ENCODE results near the gene AOAH.

The AOAH gene

DNA sequence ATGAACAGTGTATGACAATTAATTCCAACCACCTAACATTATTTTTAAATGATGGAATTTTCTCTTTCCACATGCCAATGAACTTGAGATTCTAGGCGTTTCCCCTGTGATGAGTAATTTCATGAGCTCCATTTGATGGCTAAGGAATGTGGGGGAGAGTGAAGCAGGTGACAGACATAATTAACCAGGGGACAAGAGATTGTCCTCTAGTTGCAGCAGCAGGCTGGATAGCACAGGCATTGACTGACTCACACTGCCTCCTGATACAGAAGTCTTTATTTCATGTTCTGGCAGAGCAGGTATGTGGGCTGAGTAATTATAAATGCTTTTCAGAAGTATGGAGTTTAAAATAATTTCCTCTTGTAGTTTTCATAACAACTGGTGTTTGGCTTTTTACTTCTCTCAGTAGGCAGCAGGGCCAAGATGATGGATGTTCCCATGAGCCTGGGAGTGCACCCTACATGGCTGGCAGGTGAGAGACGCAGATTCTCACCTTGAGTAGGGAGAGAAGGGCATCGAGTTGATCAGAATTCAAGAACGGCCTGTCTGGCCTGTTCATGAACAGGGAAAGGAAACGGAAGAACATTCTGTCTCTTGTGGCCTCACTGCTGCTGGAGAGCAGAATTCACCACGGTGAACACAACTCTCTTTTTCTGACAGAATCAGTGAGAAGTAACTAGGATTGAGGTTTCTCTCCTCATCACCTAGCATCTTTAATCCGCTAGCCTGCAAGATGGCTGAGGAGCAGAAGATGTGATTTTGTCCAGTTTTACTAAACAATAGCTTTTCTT is 118.8 kb downstream of the AOAH start:
- DNase-seq: no peak
- H3K27ac ChIP-seq: no peak overlapping the region
- no peaks in the 10 kb centered on the region for H3K36me3 ChIP-seq (replicated peaks)

DNA sequence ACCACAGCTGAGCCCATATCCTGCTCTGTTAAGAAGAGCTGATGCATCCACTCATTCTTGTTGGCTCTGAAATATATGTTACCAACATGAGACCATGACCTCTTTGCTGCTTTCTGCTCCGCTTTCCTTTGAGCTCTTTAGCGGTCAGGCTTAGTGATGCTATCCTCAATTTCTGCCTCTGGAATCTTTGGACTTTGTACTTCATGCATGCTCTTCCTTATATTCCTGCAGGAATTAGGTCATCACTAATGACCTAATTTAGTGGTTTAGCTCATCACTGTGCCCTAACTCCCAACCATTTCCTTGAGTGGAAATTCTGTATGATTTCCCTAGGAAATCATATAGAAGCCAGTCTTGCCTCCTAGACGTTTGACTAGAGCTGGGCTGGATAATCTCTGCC is 119.5 kb downstream of the AOAH start:
- no peak for DNase-seq
- TF ChIP-seq, protein P1, sequence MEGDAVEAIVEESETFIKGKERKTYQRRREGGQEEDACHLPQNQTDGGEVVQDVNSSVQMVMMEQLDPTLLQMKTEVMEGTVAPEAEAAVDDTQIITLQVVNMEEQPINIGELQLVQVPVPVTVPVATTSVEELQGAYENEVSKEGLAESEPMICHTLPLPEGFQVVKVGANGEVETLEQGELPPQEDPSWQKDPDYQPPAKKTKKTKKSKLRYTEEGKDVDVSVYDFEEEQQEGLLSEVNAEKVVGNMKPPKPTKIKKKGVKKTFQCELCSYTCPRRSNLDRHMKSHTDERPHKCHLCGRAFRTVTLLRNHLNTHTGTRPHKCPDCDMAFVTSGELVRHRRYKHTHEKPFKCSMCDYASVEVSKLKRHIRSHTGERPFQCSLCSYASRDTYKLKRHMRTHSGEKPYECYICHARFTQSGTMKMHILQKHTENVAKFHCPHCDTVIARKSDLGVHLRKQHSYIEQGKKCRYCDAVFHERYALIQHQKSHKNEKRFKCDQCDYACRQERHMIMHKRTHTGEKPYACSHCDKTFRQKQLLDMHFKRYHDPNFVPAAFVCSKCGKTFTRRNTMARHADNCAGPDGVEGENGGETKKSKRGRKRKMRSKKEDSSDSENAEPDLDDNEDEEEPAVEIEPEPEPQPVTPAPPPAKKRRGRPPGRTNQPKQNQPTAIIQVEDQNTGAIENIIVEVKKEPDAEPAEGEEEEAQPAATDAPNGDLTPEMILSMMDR (IDR thresholded peaks at IDR 0.05; ENCODE audit: low read depth, low read length, missing control alignments): no peak
- in situ Hi-C loops (cut with HindIII; ENCODE audit: low pct_ligation_motif_present, low sequenced_read_pairs): no loop called here

More for the DNA sequence above, 118.8 kb downstream of the AOAH start:
- in situ Hi-C loops (cut with HindIII; ENCODE audit: low pct_ligation_motif_present, low sequenced_read_pairs): no loop called here
- Histone ChIP-seq H3K27me3 (replicated peaks) (peaks cover 1% of the 10 kb centered on the region), H3K4me3 (ENCODE audit: low read depth, low read length) (no peak overlapping the region)
- TF ChIP-seq, protein P1 (IDR thresholded peaks at IDR 0.05; ENCODE audit: low read depth, low read length, missing control alignments): no peak

DNA sequence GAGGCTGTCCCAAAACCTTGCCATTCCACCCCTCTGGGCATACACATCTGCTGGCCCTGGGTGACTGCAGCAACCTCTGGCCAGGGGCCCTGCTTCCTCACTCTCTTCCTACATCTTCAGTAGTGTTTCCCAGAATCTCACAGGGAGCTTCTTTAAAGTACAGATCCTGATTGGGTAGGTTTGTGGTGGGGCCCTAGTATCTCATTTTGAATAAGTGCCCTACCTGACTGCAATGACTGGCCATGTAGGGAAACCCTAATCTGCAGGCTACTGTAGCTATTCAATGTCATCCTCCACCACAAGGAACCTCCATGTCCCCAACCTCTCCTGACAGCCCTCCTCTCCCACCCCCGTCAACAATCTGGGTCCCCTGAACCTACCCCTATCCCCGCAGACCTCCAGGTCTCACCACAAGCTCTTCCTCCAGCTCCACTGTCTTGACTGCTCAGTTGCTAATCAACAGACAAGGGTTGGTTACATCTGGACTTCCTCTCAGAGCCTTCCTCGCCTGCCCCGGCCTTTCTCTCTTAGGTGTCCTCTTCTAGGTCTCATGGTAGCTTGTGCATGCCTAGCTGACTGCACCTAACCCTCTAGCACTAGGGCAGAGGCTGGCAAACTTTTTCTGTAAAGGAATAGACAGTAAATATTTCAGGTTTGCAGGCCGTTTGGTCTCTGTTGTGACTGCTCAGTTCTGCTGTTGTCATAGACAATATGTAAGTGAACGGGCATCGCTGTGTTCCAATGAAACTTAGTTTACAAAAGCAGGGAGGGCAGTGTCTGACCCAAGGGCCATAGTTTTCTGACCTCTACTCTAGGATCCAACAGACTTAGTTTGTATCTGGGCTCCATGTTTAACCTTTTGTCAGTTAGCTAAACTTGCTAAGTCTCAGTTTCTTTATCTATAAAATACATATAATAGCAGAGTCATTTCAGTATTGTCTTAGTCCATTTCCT is 121.1 kb downstream of the AOAH start:
- TF ChIP-seq, protein P1 (IDR thresholded peaks at IDR 0.05; ENCODE audit: low read depth, low read length, missing control alignments): no peak
- Histone ChIP-seq H3K4me3 (ENCODE audit: low read depth, low read length) (no peak overlapping the region), H3K27me3 (replicated peaks) (peaks cover 1% of the 10 kb centered on the region), H3K36me3 (replicated peaks) (no peaks in the 10 kb centered on the region), H3K27ac (no peak overlapping the region)
- in situ Hi-C loops (cut with HindIII; ENCODE audit: low pct_ligation_motif_present, low sequenced_read_pairs): no loop called here
- DNase-seq: no peak

More for the DNA sequence above, 119.5 kb downstream of the AOAH start:
- no peak overlapping the region for H3K4me3 ChIP-seq (ENCODE audit: low read depth, low read length)
- no peaks in the 10 kb centered on the region for H3K36me3 ChIP-seq (replicated peaks)
- peaks cover 1% of the 10 kb centered on the region for H3K27me3 ChIP-seq (replicated peaks)
- H3K27ac ChIP-seq: no peak overlapping the region

DNA sequence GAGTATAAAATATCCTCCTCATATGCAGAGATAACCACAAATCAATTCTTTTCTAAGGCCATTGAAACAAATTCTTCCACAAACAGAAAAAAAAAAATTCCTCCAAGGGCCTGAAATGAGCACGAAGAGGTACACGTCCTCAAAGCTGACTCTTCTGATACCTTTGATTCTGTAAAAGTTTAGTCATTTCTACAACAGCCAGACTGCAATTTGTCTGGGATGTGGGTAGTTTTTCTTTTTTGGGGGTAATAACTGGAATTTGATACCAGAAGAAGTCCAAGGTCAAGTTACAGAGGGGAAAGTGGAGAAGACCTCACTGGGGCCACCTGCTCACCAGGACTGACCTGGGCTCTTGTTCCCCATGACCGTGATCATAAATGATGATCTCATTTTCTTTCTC is 121.8 kb downstream of the AOAH start:
- TF ChIP-seq, protein P1 (IDR thresholded peaks at IDR 0.05; ENCODE audit: low read depth, low read length, missing control alignments): no peak
- in situ Hi-C loops (cut with HindIII; ENCODE audit: low pct_ligation_motif_present, low sequenced_read_pairs): no loop called here
- Histone ChIP-seq H3K4me3 (ENCODE audit: low read depth, low read length) (no peak overlapping the region), H3K27ac (no peak overlapping the region), H3K36me3 (replicated peaks) (no peaks in the 10 kb centered on the region), H3K27me3 (replicated peaks) (peaks cover 1% of the 10 kb centered on the region)
- no peak for DNase-seq

DNA sequence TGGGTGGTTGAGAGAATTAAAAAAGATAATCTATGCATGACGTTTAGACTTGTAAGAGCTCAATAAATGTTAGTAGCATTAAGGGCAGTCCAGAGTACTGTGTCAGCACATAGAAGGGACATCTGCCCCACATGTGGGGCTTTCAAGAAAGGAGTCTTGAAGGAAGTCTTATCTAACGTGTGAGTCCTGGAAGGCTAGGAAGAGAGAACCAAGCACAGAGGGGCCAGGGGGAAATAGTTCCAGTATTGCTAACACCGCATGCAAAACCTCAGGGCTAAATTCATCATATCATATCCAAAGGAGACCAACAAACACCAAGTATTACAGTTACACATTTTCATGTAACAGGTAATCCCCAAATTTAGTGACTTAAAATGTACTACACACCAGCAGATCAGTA is 122.7 kb downstream of the AOAH start:
- Histone ChIP-seq H3K27ac (no peak overlapping the region), H3K36me3 (replicated peaks) (no peaks in the 10 kb centered on the region), H3K4me3 (ENCODE audit: low read depth, low read length) (no peak overlapping the region), H3K27me3 (replicated peaks) (no peaks in the 10 kb centered on the region)
- TF ChIP-seq, protein P1 (IDR thresholded peaks at IDR 0.05; ENCODE audit: low read depth, low read length, missing control alignments): no peak
- in situ Hi-C loops (cut with HindIII; ENCODE audit: low pct_ligation_motif_present, low sequenced_read_pairs): no loop called here
- peak; percentile 7 for DNase-seq

Data from brain microvascular endothelial cell (primary cell).